ENCODE results near the gene NPC1. TPM values are rescaled to one million over a fixed set of nuclear protein-coding genes. Genes with fewer than 3 reads are reported as not detected.

NPC1 gene
- polyA plus RNA-seq, 3 donors, result 7.5 to 17.9 (median 17.7) TPM

- Mint-ChIP-seq H3K9me3 (no peaks in the 10 kb centered on the region), H3K27me3 (ENCODE audit: low read depth in 3 of 3) (peaks cover 0 to 2% (median 1%) of the 10 kb centered on the region in 3 donors), H3K4me3 (peak overlapping the region; percentile 92 to 97), H3K27ac (peak overlapping the region; percentile 84 to 90 (median 87)), H3K4me1 (peaks cover 44% of the 10 kb centered on the region), H3K36me3 (peaks cover 24 to 35% of the 10 kb centered on the region in 2 donors)
- peak overlapping the region; percentile 71 to 95 (median 77) for H3K4me3 ChIP-seq (replicated peaks in 1 of 3; ENCODE audit: low read depth in 2 of 3, low read length in 3 of 3)
- DNase-seq, result no peak
- peaks cover 15 to 28% of the 10 kb centered on the region in 2 donors for H3K36me3 ChIP-seq (replicated peaks in 1 of 2; ENCODE audit: control insufficient read depth in 1 of 2, insufficient read depth in 2 of 2, low read length in 2 of 2)
- H3K4me2 ChIP-seq (replicated peaks; ENCODE audit: extremely low read depth, low read length, poor library complexity, severe bottlenecking), result peak overlapping the region; percentile 96
- peak overlapping the region; percentile 88 for H3K9ac ChIP-seq (ENCODE audit: insufficient read depth, low read length, poor library complexity, severe bottlenecking)
- H3K27ac ChIP-seq (ENCODE audit: low read depth in 1 of 2, low read length in 2 of 2), result peak overlapping the region in 1 of 2 donors; percentile 88
- TF ChIP-seq CTCF (IDR thresholded peaks at IDR 0.05), result no peak
- peaks cover 50% of the 10 kb centered on the region for H4K20me1 ChIP-seq (ENCODE audit: insufficient read depth, low read length)
- intact Hi-C loops (cut with micrococcal nuclease), result loop anchor here (2.0 to 5.0 kb wide), 2 partner anchors 52 to 83 kb away; partner anchors contain the start of genes NPC1 (in 1 of the 2) and RIOK3 (in 1 of the 2)
- no peaks in the 10 kb centered on the region for H3K9me3 ChIP-seq (replicated peaks in 1 of 2; ENCODE audit: control insufficient read depth in 1 of 2, insufficient read depth in 1 of 2, low read length in 2 of 2)
- 5% methylated on average over 19 of the region's 21 CpGs for WGBS (ENCODE audit: insufficient coverage)
- no peaks in the 10 kb centered on the region for H3K27me3 ChIP-seq (ENCODE audit: control insufficient read depth in 2 of 2, insufficient read depth in 2 of 2, low read length in 2 of 2)
- peak overlapping the region; percentile 99 for H2AFZ ChIP-seq (ENCODE audit: insufficient read depth, low read depth, low read length, poor library complexity, severe bottlenecking)
- H3K79me2 ChIP-seq (ENCODE audit: insufficient read depth, low read length), result peaks cover 55% of the 10 kb centered on the region
- H3K4me1 ChIP-seq (ENCODE audit: control insufficient read depth in 1 of 2, insufficient read depth in 2 of 2, low read length in 2 of 2), result peaks cover 39 to 49% of the 10 kb centered on the region in 2 donors
These were observed 82.4 kb downstream of the NPC1 start for GRCh38 chr18:23503963-23504344.

- H3K9ac ChIP-seq (ENCODE audit: insufficient read depth, low read length, poor library complexity, severe bottlenecking), result peak within 1 kb of the TSS; percentile 88
- peaks cover 9 to 22% of the 10 kb centered on the region in 2 donors for H3K36me3 ChIP-seq (replicated peaks in 1 of 2; ENCODE audit: control insufficient read depth in 1 of 2, insufficient read depth in 2 of 2, low read length in 2 of 2)
- Mint-ChIP-seq H3K9me3 (no peaks in the 10 kb centered on the region), H3K27ac (peak within 1 kb of the TSS; percentile 91 to 97 (median 94)), H3K4me3 (peak within 1 kb of the TSS; percentile 92 to 97), H3K36me3 (peaks cover 18 to 29% of the 10 kb centered on the region in 2 donors), H3K4me1 (peaks cover 50% of the 10 kb centered on the region), H3K27me3 (ENCODE audit: low read depth in 3 of 3) (peaks cover 0 to 2% (median 1%) of the 10 kb centered on the region in 3 donors)
- peak within 1 kb of the TSS; percentile 78 to 94 for H3K27ac ChIP-seq (ENCODE audit: low read depth in 1 of 2, low read length in 2 of 2)
- H3K9me3 ChIP-seq (replicated peaks in 1 of 2; ENCODE audit: control insufficient read depth in 1 of 2, insufficient read depth in 1 of 2, low read length in 2 of 2), result no peaks in the 10 kb centered on the region
- peaks cover 50% of the 10 kb centered on the region for H3K79me2 ChIP-seq (ENCODE audit: insufficient read depth, low read length)
- no peaks in the 10 kb centered on the region for H3K27me3 ChIP-seq (ENCODE audit: control insufficient read depth in 2 of 2, insufficient read depth in 2 of 2, low read length in 2 of 2)
- no peak for TF ChIP-seq CTCF (IDR thresholded peaks at IDR 0.05)
- WGBS (ENCODE audit: insufficient coverage), result under 1% methylated on average over 107 of the region's 110 CpGs
- peak within 1 kb of the TSS; percentile 99 for H2AFZ ChIP-seq (ENCODE audit: insufficient read depth, low read depth, low read length, poor library complexity, severe bottlenecking)
- peak; percentile 94 to 97 (median 96) for DNase-seq
- intact Hi-C loops (cut with micrococcal nuclease), result loop anchor here (2.0 to 5.0 kb wide), 2 partner anchors 51 to 84 kb away; partner anchors contain the start of genes NPC1 (in 1 of the 2) and RIOK3 (in 1 of the 2)
- H3K4me2 ChIP-seq (replicated peaks; ENCODE audit: extremely low read depth, low read length, poor library complexity, severe bottlenecking), result peak within 1 kb of the TSS; percentile 96
- H3K4me1 ChIP-seq (ENCODE audit: control insufficient read depth in 1 of 2, insufficient read depth in 2 of 2, low read length in 2 of 2), result peaks cover 45 to 56% of the 10 kb centered on the region in 2 donors
- H4K20me1 ChIP-seq (ENCODE audit: insufficient read depth, low read length), result peaks cover 45% of the 10 kb centered on the region
- peak within 1 kb of the TSS; percentile 71 to 95 (median 77) for H3K4me3 ChIP-seq (replicated peaks in 1 of 3; ENCODE audit: low read depth in 2 of 3, low read length in 3 of 3)
These were observed 83.0 kb downstream of the NPC1 start, which contains the start of gene RMC1 for GRCh38 chr18:23503038-23503962. TSS of gene RMC1 (plus strand) at chr18:23503511. CDS start at chr18:23503619, 108 bp downstream.

Measured in CD14-positive monocyte (primary cell).